B cell (primary cell): ENCODE results near the gene SBK2. TPM values are rescaled to one million over a fixed set of nuclear protein-coding genes. Genes with fewer than 3 reads are reported as not detected.

Experiments
- ATAC-seq: fragments of 200-7000 bp; cut with Tn5 transposase; one replicate; pipeline ENCODE4 v1.10.0; 2021; ENCODE audit warnings: low read depth, mild to moderate bottlenecking, moderate number of reproducible peaks, moderate library complexity
- CTCF ChIA-PET: fragments of 350-600 bp; sonication (Branson Sonifier 250); formaldehyde crosslinking; loops from one replicate; lab custom pipeline; 2021; ENCODE audit warnings: antibody characterized with exemption, inconsistent platforms; lab: Charles Lee
- POLR2A ChIA-PET: fragments of 350-600 bp; sonication (Branson Sonifier 250); formaldehyde crosslinking; loops from one replicate; lab custom pipeline; 2021; ENCODE audit warnings: antibody characterized with exemption; lab: Charles Lee
- DNase-seq: peaks from one replicate; pipeline ENCODE4 v3.0.0; 2013
- H2AFZ ChIP-seq: 2 replicates; pipeline ENCODE4 v1.6.1; 2012; ENCODE audit warnings: mild to moderate bottlenecking, low read depth, low read length; ENCODE audit not compliant: insufficient read depth, poor library complexity, severe bottlenecking
- H3K27ac ChIP-seq, 2 donors: 1 replicate in 1 of 2; 2 replicates in 1 of 2; pipeline ENCODE4 v1.5.1; 2012 to 2013; ENCODE audit warnings: low read length in 2 of 2, mild to moderate bottlenecking in 2 of 2, moderate library complexity in 1 of 2
- H3K27me3 ChIP-seq, 4 experiments: fragments of 200-600 bp in 1 of 4; sonication (generic) in 1 of 4; replicated peaks in 1 of 4; 1 replicate in 2 of 4; 2 replicates in 2 of 4; pipeline versions ENCODE4 v1.6.1 to v1.7.0; 2013 to 2016; ENCODE audit warnings: low read length in 3 of 4, mild to moderate bottlenecking in 2 of 4, mixed read lengths in 1 of 4, moderate library complexity in 1 of 4; ENCODE audit not compliant: insufficient read depth in 4 of 4, control insufficient read depth in 3 of 4; ENCODE audit errors: control extremely low read depth in 1 of 4
- H3K36me3 ChIP-seq, 2 experiments: replicated peaks in 1 of 2; 1 replicate in 1 of 2; 2 replicates in 1 of 2; pipeline versions ENCODE4 v1.6.1 to v1.7.1; 2013; ENCODE audit warnings: low read length in 1 of 2; ENCODE audit not compliant: insufficient read depth in 2 of 2, control insufficient read depth in 1 of 2; ENCODE audit errors: control extremely low read depth in 1 of 2, extremely low read depth in 1 of 2
- H3K4me1 ChIP-seq, 2 donors: fragments of 200-600 bp in 1 of 2; sonication (generic) in 1 of 2; 1 replicate in 1 of 2; 2 replicates in 1 of 2; pipeline versions ENCODE4 v1.5.1 to v1.6.1; 2013 to 2017; ENCODE audit warnings: low read length in 2 of 2; ENCODE audit not compliant: control insufficient read depth in 2 of 2, insufficient read depth in 2 of 2
- H3K4me2 ChIP-seq: replicated peaks from 2 replicates; pipeline ENCODE3; 2012; ENCODE audit warnings: mild to moderate bottlenecking, low read depth, low read length; ENCODE audit not compliant: poor library complexity, severe bottlenecking
- H3K4me3 ChIP-seq, 5 experiments: fragments of 200-600 bp in 1 of 5; sonication (generic) in 1 of 5; 1 replicate in 3 of 5; 2 replicates in 2 of 5; pipeline versions ENCODE4 v1.5.1 to v1.7.0; 2011 to 2016; ENCODE audit warnings: low read length in 4 of 5, mild to moderate bottlenecking in 4 of 5, low read depth in 2 of 5, control low read depth in 1 of 5, moderate library complexity in 1 of 5; ENCODE audit not compliant: insufficient read depth in 1 of 5; ENCODE audit errors: control extremely low read depth in 1 of 5, extremely low read depth in 1 of 5
- H3K79me2 ChIP-seq: fragments of 200-600 bp; sonication (generic); one replicate; pipeline ENCODE4 v1.6.0; 2016; ENCODE audit warnings: low read length; ENCODE audit not compliant: control insufficient read depth, insufficient read depth
- H3K9ac ChIP-seq: fragments of 200-600 bp; sonication (generic); 2 replicates; pipeline ENCODE4 v1.6.1; 2017; ENCODE audit warnings: mild to moderate bottlenecking, low read length, moderate library complexity
- H3K9me3 ChIP-seq, 3 donors: one replicate each; pipeline versions ENCODE4 v1.6.1 to v1.7.1; 2013; ENCODE audit warnings: low read length in 2 of 3; ENCODE audit not compliant: control insufficient read depth in 2 of 3, insufficient read depth in 1 of 3; ENCODE audit errors: control extremely low read depth in 1 of 3
- H4K20me1 ChIP-seq: 2 replicates; pipeline ENCODE4 v1.6.0; 2012; ENCODE audit warnings: mild to moderate bottlenecking, low read length; ENCODE audit not compliant: insufficient read depth, control insufficient read depth, poor library complexity, severe bottlenecking
- H3K27ac Mint-ChIP-seq: one replicate; pipeline ENCODE4 v1.8.0; 2021; ENCODE audit warnings: mixed read lengths
- H3K27me3 Mint-ChIP-seq: one replicate; pipeline ENCODE4 v1.8.0; 2021; ENCODE audit warnings: mixed read lengths
- H3K4me1 Mint-ChIP-seq: one replicate; pipeline ENCODE4 v1.8.0; 2021; ENCODE audit warnings: mixed read lengths
- H3K4me3 Mint-ChIP-seq: one replicate; pipeline ENCODE4 v1.8.0; 2021; ENCODE audit warnings: mixed read lengths
- H3K9me3 Mint-ChIP-seq: one replicate; pipeline ENCODE4 v1.8.0; 2022; ENCODE audit warnings: mixed read lengths; ENCODE audit not compliant: insufficient read depth
- CTCF ChIP-seq: fragments of 200-600 bp; IDR thresholded peaks from one replicate; pipeline ENCODE4 v1.8.0; 2022; ENCODE audit warnings: antibody characterized with exemption, mild to moderate bottlenecking
- EZH2 ChIP-seq: IDR thresholded peaks from 2 replicates; pipeline ENCODE4 v1.6.1; 2012; ENCODE audit warnings: borderline replicate concordance, low read depth, mild to moderate bottlenecking, moderate library complexity, low read length; ENCODE audit not compliant: insufficient read depth, poor library complexity, severe bottlenecking
- WGBS: methylation state at CpG from one replicate; pipeline ENCODE4 v1.1.5; 2013; ENCODE audit warnings: missing lambda C conversion rate; ENCODE audit not compliant: insufficient coverage; 5-methylcytosine and 5-hydroxymethylcytosine counted together
- intact Hi-C: fragments of 100-400 bp; cut with micrococcal nuclease; formaldehyde crosslinking; loops from one replicate; pipeline ENCODE4 v1.10.0; 2022
- polyA plus RNA-seq: library from polyadenylated mRNA; depleted of rRNA; stranded (reverse); fragments of >200 nt; gene quantifications from 2 replicates; pipeline ENCODE4 v1.2.3, GENCODE V29; 2012
- total RNA-seq, 2 donors: library from RNA; stranded (reverse); fragments of 120-200 nt in 1 of 2; gene quantifications; 1 replicate in 1 of 2; 2 replicates in 1 of 2; pipeline versions ENCODE4 v1.2.3 to v1.2.4, GENCODE V29; 2013 to 2022

The SBK2 gene
- total and polyA plus RNA-seq, 2 donors (not counting 1 experiment from before 2014, with no cell fraction given), result not detected

GRCh38 chr19:55479045-55479444 lies 57.9 kb downstream of the SBK2 start:
- peak overlapping the region; percentile 69 for H3K4me3 Mint-ChIP-seq
- no peak for TF ChIP-seq EZH2
- TF ChIP-seq CTCF, result no peak
- H3K27ac ChIP-seq, result no peak overlapping the region
- no peak overlapping the region for H3K9ac ChIP-seq
- H3K4me3 ChIP-seq, result no peak overlapping the region
- WGBS, result 95% methylated on average over 16 of the region's 17 CpGs
- ChIA-PET POLR2A (no interaction called here), CTCF (interaction anchor here (1.8 to 2.2 kb wide), 2 partner anchors 11 to 25 kb away, joined by 7 to 9 read pairs; no protein-coding TSS in a partner anchor)
- H3K79me2 ChIP-seq, result peaks cover 34% of the 10 kb centered on the region
- H3K27me3 ChIP-seq, result no peaks in the 10 kb centered on the region
- H3K4me2 ChIP-seq, result no peak overlapping the region
- H3K27ac Mint-ChIP-seq, result peak overlapping the region; percentile 32
- no peak for ATAC-seq
- H3K9me3 Mint-ChIP-seq, result no peaks in the 10 kb centered on the region
- peaks cover 0 to 2% of the 10 kb centered on the region in 2 experiments for H3K36me3 ChIP-seq
- H3K4me1 Mint-ChIP-seq, result peaks cover 34% of the 10 kb centered on the region
- H2AFZ ChIP-seq, result no peak overlapping the region
- peaks cover 20 to 28% of the 10 kb centered on the region in 2 donors for H3K4me1 ChIP-seq
- H3K9me3 ChIP-seq, result no peaks in the 10 kb centered on the region
- H4K20me1 ChIP-seq, result peaks cover 33% of the 10 kb centered on the region
- intact Hi-C loops, result no loop called here
- no peak for DNase-seq
- H3K27me3 Mint-ChIP-seq, result no peaks in the 10 kb centered on the region

Other genes with a start within 250 kb of the SBK2 start
- gene TMEM150B, start 211.8 kb downstream of the SBK2 start, total RNA-seq, result not detected in 2 replicates
- gene TMEM150B, start 211.8 kb downstream of the SBK2 start, polyA plus RNA-seq, result 1.4 TPM in 1 of 2 replicates, not detected in the other
- 19.6 and 22.2 TPM in 2 replicates for gene KMT5C, start 197.3 kb downstream of the SBK2 start, total RNA-seq
- 23.6 and 37.8 TPM in 2 replicates for gene KMT5C, start 197.3 kb downstream of the SBK2 start, polyA plus RNA-seq
- not detected in 2 replicates for gene COX6B2, start 182.4 kb downstream of the SBK2 start, total RNA-seq
- 0.07 TPM in 1 of 2 replicates, not detected in the other for gene COX6B2, start 182.4 kb downstream of the SBK2 start, polyA plus RNA-seq
- not detected in 2 replicates for gene GARIN5B, start 173.9 kb downstream of the SBK2 start, total RNA-seq
- not detected in 2 replicates for gene GARIN5B, start 173.9 kb downstream of the SBK2 start, polyA plus RNA-seq
- not detected in 2 replicates for gene IL11, start 166.7 kb downstream of the SBK2 start, total RNA-seq
- gene IL11, start 166.7 kb downstream of the SBK2 start, polyA plus RNA-seq, result 0.13 TPM in 1 of 2 replicates, not detected in the other
- not detected in 2 replicates for gene TMEM190, start 160.3 kb downstream of the SBK2 start, total RNA-seq
- gene TMEM190, start 160.3 kb downstream of the SBK2 start, polyA plus RNA-seq, result not detected in 2 replicates
- 4.3 and 4.7 TPM in 2 replicates for gene TMEM238, start 152.8 kb downstream of the SBK2 start, total RNA-seq
- gene TMEM238, start 152.8 kb downstream of the SBK2 start, polyA plus RNA-seq, result 0.76 and 2.7 TPM in 2 replicates
- gene RPL28, start 151.2 kb downstream of the SBK2 start, total RNA-seq, result 2,397 and 2,578 TPM in 2 replicates
- 4,661 and 8,441 TPM in 2 replicates for gene RPL28, start 151.2 kb downstream of the SBK2 start, polyA plus RNA-seq
- gene UBE2S, start 129.3 kb downstream of the SBK2 start, total RNA-seq, result 20.6 and 29.0 TPM in 2 replicates
- 50.0 and 72.7 TPM in 2 replicates for gene UBE2S, start 129.3 kb downstream of the SBK2 start, polyA plus RNA-seq
- not detected in 2 replicates for gene SHISA7, start 93.8 kb downstream of the SBK2 start, total RNA-seq
- 0.06 TPM in 1 of 2 replicates, not detected in the other for gene SHISA7, start 93.8 kb downstream of the SBK2 start, polyA plus RNA-seq
- gene ISOC2, start 75.5 kb downstream of the SBK2 start, total RNA-seq, result 10.0 and 11.1 TPM in 2 replicates
- 13.5 and 27.6 TPM in 2 replicates for gene ISOC2, start 75.5 kb downstream of the SBK2 start, polyA plus RNA-seq
- gene C19orf85, start 72.4 kb downstream of the SBK2 start, total RNA-seq, result not detected in 2 replicates
- gene C19orf85, start 72.4 kb downstream of the SBK2 start, polyA plus RNA-seq, result not detected in 2 replicates
- gene ZNF628, start 60.5 kb downstream of the SBK2 start, total RNA-seq, result 13.3 and 15.5 TPM in 2 replicates
- gene ZNF628, start 60.5 kb downstream of the SBK2 start, polyA plus RNA-seq, result 18.3 and 28.6 TPM in 2 replicates
- 10.7 and 12.6 TPM in 2 replicates for gene NAT14, start 51.9 kb downstream of the SBK2 start, total RNA-seq
- gene NAT14, start 51.9 kb downstream of the SBK2 start, polyA plus RNA-seq, result 15.1 and 23.2 TPM in 2 replicates
- gene SSC5D, start 48.7 kb downstream of the SBK2 start, total RNA-seq, result 0.44 and 0.58 TPM in 2 replicates
- gene SSC5D, start 48.7 kb downstream of the SBK2 start, polyA plus RNA-seq, result 0.22 and 0.46 TPM in 2 replicates
- not detected in 2 replicates for gene SBK3, start 8.4 kb upstream of the SBK2 start, total RNA-seq
- gene SBK3, start 8.4 kb upstream of the SBK2 start, polyA plus RNA-seq, result not detected in 2 replicates
- gene ZNF579, start 43.7 kb upstream of the SBK2 start, total RNA-seq, result 10.3 and 10.8 TPM in 2 replicates
- 3.7 and 6.7 TPM in 2 replicates for gene ZNF579, start 43.7 kb upstream of the SBK2 start, polyA plus RNA-seq
- 21.4 and 26.4 TPM in 2 replicates for gene FIZ1, start 62.4 kb upstream of the SBK2 start, total RNA-seq
- 7.4 and 8.0 TPM in 2 replicates for gene FIZ1, start 62.4 kb upstream of the SBK2 start, polyA plus RNA-seq
- gene ZNF524, start 63.2 kb upstream of the SBK2 start, total RNA-seq, result 21.2 and 23.8 TPM in 2 replicates
- 18.0 and 27.4 TPM in 2 replicates for gene ZNF524, start 63.2 kb upstream of the SBK2 start, polyA plus RNA-seq
- 22.7 TPM in 2 replicates for gene ZNF865, start 68.5 kb upstream of the SBK2 start, total RNA-seq
- 9.9 and 11.3 TPM in 2 replicates for gene ZNF865, start 68.5 kb upstream of the SBK2 start, polyA plus RNA-seq
- 9.7 and 11.5 TPM in 2 replicates for gene ZNF784, start 87.4 kb upstream of the SBK2 start, total RNA-seq
- 9.2 and 13.3 TPM in 2 replicates for gene ZNF784, start 87.4 kb upstream of the SBK2 start, polyA plus RNA-seq
- gene ZNF580, start 103.9 kb upstream of the SBK2 start, total RNA-seq, result 101 and 126 TPM in 2 replicates
- 69.8 and 105 TPM in 2 replicates for gene ZNF580, start 103.9 kb upstream of the SBK2 start, polyA plus RNA-seq
- 47.3 and 51.3 TPM in 2 replicates for gene ZNF581, start 106.5 kb upstream of the SBK2 start, total RNA-seq
- gene ZNF581, start 106.5 kb upstream of the SBK2 start, polyA plus RNA-seq, result 38.6 and 48.2 TPM in 2 replicates
- gene CCDC106, start 111.1 kb upstream of the SBK2 start, total RNA-seq, result 25.2 and 28.3 TPM in 2 replicates
- gene CCDC106, start 111.1 kb upstream of the SBK2 start, polyA plus RNA-seq, result 52.1 and 54.5 TPM in 2 replicates
- 275 and 278 TPM in 2 replicates for gene U2AF2, start 117.9 kb upstream of the SBK2 start, total RNA-seq
- 275 and 300 TPM in 2 replicates for gene U2AF2, start 117.9 kb upstream of the SBK2 start, polyA plus RNA-seq
- 63.8 and 63.9 TPM in 2 replicates for gene EPN1, start 138.1 kb upstream of the SBK2 start, total RNA-seq
- gene EPN1, start 138.1 kb upstream of the SBK2 start, polyA plus RNA-seq, result 52.3 and 54.4 TPM in 2 replicates
- gene NLRP9, start 201.3 kb upstream of the SBK2 start, total RNA-seq, result not detected in 2 replicates
- gene NLRP9, start 201.3 kb upstream of the SBK2 start, polyA plus RNA-seq, result not detected in 2 replicates
- not detected in 2 replicates for gene RFPL4A, start 222.0 kb upstream of the SBK2 start, total RNA-seq
- not detected in 2 replicates for gene RFPL4A, start 222.0 kb upstream of the SBK2 start, polyA plus RNA-seq
- not detected in 2 replicates for gene RFPL4AL1, start 232.0 kb upstream of the SBK2 start, total RNA-seq
- not detected in 2 replicates for gene RFPL4AL1, start 232.0 kb upstream of the SBK2 start, polyA plus RNA-seq